HFF-Myc (cell line): ENCODE results near the gene MPDU1.

Source experiments
- DNase-seq: peaks from one replicate; pipeline ENCODE4 v3.0.0-alpha.2; 2011; ENCODE audit warnings: low read depth; ENCODE audit errors: extremely low read depth
- H3K4me3 ChIP-seq: replicated peaks from 2 replicates; pipeline ENCODE4 v1.5.1; 2011; ENCODE audit warnings: low read depth, mild to moderate bottlenecking, control low read depth, low read length
- TF ChIP-seq, protein P1 (sequence below): IDR thresholded peaks from 2 replicates; pipeline ENCODE4 v1.5.1; 2012; ENCODE audit warnings: mild to moderate bottlenecking, low read depth, low read length, control low read depth; ENCODE audit errors: missing control alignments

The MPDU1 gene

GRCh38 chr17:7606280-7606679, 22.6 kb downstream of the MPDU1 start:
- TF ChIP-seq, protein P1, sequence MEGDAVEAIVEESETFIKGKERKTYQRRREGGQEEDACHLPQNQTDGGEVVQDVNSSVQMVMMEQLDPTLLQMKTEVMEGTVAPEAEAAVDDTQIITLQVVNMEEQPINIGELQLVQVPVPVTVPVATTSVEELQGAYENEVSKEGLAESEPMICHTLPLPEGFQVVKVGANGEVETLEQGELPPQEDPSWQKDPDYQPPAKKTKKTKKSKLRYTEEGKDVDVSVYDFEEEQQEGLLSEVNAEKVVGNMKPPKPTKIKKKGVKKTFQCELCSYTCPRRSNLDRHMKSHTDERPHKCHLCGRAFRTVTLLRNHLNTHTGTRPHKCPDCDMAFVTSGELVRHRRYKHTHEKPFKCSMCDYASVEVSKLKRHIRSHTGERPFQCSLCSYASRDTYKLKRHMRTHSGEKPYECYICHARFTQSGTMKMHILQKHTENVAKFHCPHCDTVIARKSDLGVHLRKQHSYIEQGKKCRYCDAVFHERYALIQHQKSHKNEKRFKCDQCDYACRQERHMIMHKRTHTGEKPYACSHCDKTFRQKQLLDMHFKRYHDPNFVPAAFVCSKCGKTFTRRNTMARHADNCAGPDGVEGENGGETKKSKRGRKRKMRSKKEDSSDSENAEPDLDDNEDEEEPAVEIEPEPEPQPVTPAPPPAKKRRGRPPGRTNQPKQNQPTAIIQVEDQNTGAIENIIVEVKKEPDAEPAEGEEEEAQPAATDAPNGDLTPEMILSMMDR, result no peak
- DNase-seq, result no peak
- no peak overlapping the region for H3K4me3 ChIP-seq

GRCh38 chr17:7610641-7611040, 27.0 kb downstream of the MPDU1 start:
- no peak overlapping the region for H3K4me3 ChIP-seq
- no peak for DNase-seq
- TF ChIP-seq, protein P1, result no peak

- H3K4me3 ChIP-seq, result peak overlapping the region; percentile 88
- TF ChIP-seq, protein P1, result no peak
- no peak for DNase-seq
Observed at GRCh38 chr17:7611635-7612293, 28.1 kb downstream of the MPDU1 start.

DNA sequence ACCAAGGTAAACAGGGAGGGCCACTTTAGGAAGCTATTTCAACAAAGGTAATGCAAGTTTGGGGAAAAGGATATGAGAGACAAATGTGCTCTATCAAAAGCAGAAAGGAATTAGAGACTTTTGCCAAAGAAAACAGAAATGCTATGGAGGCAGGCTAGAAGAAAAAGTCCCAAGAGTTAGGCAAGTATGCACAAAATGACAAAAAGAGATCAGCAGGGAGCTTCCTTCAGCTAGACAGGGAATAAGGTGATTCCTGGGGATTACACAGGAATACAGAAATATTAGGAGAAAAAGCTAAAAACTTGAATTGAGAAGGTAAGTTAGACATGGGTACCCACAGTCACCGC, 28.6 kb downstream of the MPDU1 start:
- peak overlapping the region; percentile 88 for H3K4me3 ChIP-seq
- TF ChIP-seq, protein P1, result no peak

GRCh38 chr17:7613769-7614424, 30.2 kb downstream of the MPDU1 start:
- no peak for DNase-seq
- TF ChIP-seq, protein P1, result no peak
- peak overlapping the region; percentile 88 for H3K4me3 ChIP-seq

More for the DNA sequence above, 28.6 kb downstream of the MPDU1 start:
- DNase-seq, result no peak

GRCh38 chr17:7614425-7615264, 31.0 kb downstream of the MPDU1 start, which contains the start of gene FXR2:
TSS of gene FXR2 (minus strand) at chr17:7614897. CDS start at chr17:7614532, 365 bp downstream.
- peak within 1 kb of the TSS; percentile 88 for H3K4me3 ChIP-seq
- DNase-seq, result peak; percentile 99
- TF ChIP-seq, protein P1, result peak; percentile 69
